ENCODE data around the gene KATNB1.

The KATNB1 gene

DNA sequence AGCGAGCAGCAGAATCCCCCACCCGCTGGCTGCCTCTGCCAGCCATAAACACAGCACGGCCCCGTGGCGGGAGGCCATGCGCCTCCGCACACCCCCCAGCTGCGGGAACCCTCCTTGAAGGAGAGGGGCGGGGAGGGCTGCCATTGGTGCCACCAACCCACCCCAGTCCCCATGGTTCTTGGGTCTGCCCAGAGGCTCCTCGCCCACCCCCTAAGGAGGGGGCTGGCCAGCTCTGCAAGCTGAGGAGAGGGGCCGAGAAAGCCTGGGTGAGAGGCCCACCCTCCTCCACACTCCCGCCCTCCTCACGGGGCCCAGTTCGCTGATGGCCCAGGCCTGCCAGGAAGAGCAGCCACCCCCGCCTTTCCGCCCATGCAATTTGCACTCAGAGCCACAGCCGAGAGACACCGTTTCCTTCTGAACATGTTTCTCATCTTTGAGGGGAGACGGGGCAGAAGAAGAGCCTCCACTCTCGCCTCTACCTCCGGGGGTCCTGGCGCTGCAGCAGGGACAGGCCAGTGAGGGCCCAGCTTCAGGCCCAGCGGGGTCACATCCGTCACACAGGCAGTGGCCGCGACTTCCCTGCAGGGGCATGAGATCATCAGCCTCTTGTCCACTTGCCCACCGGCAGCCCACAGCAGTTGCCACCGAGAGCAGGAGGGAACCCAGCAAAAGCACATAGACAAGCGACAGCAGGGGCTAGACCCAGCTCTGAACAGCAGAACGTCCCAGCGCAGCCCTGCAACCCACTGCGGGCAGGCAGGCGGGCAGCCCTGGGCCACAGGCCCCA, 23.0 kb downstream of the KATNB1 start:
- no peak for DNase-seq

- no peak for DNase-seq
These were observed 23.6 kb downstream of the KATNB1 start for GRCh38 chr16:57759131-57759530.

GRCh38 chr16:57759541-57760356, 24.2 kb downstream of the KATNB1 start:
- DNase-seq = no peak

DNA sequence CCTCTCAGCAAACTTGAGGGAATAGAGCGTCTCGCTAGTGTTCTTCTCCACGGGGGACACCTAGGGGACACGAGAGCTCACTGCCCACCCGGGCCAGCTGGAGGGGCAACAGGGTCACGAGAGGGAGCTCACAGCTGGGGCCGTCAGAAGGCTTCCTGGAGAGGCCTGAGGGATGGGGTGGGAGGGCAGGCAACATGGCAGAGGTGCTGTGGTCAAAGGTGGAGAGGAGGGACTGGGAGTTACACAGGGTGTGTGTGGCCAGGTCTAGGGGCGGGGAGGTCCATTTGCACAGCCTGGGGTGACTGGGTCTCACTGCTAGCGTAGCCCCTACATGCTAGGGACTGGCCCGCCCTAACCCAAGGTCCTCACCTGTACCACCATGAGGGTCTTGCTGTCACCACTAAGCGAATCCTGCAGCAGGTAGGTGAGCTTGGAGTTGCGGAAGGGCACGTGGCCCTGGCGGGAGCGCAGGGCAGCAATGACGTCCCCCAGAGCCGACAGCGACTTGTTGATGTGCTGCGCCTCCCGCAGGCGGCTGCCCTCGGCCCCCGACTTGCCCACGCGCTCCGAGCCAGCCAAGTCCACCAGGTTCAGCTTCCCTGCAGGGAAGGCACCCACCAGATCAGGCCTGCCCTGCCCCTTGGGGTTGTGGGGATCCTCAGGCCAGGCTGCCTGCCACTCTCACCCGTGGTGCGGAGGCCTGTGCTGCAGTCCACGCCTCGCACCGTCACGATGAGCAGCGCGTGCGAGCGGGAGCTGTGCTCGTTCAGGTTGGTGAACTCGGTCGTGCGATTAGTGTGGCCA, 25.0 kb downstream of the KATNB1 start:
- DNase-seq = no peak

DNA sequence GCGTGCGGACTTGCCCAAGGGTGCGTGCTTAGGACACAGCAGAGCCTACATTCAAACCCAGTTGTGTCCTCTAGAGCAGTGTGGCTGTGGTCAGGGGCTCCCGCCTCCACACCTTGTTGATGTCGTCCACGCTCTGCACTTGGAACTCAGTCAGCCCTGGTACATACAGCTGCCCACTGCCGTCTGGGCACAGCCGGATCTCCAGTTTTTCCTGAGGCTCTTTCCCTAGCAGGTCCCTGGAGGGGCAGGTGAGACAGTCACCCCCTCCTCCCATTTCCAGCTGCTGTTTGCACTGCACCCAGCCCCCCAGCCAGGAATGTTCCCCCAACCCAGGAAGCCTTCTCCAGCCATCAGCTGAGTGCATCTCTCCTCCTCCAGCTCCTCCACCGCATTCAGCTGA, 25.7 kb downstream of the KATNB1 start:
- no peak for DNase-seq

DNA sequence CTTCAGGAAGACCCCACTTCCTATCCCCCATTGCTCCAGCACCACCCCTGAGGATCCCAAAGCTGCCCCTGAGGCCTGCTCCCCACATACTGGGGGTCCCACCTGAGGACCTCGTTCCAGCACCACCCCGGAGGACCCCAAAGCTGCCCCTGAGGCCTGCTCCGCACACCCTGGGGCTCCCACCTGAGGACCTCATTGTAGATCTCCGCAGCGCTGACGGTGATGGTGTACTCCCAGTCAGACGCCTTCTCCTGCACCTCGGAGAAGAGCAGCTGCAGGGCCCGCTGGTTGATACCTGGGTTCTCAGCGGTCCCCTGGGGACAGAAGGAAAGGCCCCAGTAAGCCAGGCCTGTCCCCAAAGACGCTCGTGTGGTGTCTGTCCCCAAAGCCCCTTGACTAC, 26.4 kb downstream of the KATNB1 start:
- no peak for DNase-seq

DNA sequence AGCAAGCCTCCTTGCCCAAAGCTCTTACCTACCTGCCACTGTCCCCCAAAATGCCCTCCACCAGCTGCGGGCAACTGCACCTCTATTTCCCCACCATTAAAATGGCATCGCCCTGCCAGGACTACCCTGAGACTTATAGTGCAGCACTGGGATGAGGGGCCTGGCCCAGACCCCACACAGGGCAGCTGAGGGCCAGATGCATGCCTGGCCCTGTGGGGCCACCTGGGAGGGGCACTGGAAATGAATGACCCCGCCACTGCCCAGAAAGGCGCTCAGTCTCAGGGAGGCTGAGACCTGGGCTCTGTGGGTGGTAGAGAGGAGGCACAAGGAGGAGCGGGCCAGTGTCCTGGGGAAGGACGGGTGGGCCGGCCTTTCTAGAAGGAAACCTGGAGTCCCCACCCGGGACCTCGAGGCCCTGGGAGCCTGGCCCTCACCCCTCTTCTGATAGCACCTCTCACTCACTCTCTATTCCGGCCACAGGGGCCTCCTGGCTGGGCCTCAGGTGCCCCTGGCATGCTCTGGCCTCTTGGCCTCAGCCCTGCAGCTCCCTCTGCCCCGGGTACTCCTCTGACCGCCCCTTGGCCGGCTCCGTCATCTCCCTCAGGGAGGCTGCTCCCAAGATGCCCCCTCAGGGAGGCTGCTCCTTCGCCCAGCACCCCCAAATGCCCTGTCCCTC, 26.9 kb downstream of the KATNB1 start:
- DNase-seq = no peak

- no peak for DNase-seq
These were observed 27.9 kb downstream of the KATNB1 start for GRCh38 chr16:57763285-57764005.

DNA sequence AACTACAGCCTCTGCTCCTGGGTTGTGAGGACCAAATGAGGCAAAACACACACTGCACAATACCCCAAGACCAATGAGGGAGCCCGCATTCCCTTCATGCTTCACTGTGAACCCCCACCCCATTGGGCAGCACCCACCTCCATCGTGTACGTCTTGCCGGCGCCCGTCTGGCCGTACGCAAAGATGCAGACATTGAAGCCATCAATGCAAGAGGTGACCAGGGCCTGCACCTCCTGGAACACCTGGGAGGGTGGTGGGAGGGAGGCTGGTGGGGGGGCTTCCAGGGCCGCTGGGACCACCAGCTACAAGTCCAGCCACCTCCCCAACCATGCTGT, 28.4 kb downstream of the KATNB1 start:
- DNase-seq = no peak

DNA sequence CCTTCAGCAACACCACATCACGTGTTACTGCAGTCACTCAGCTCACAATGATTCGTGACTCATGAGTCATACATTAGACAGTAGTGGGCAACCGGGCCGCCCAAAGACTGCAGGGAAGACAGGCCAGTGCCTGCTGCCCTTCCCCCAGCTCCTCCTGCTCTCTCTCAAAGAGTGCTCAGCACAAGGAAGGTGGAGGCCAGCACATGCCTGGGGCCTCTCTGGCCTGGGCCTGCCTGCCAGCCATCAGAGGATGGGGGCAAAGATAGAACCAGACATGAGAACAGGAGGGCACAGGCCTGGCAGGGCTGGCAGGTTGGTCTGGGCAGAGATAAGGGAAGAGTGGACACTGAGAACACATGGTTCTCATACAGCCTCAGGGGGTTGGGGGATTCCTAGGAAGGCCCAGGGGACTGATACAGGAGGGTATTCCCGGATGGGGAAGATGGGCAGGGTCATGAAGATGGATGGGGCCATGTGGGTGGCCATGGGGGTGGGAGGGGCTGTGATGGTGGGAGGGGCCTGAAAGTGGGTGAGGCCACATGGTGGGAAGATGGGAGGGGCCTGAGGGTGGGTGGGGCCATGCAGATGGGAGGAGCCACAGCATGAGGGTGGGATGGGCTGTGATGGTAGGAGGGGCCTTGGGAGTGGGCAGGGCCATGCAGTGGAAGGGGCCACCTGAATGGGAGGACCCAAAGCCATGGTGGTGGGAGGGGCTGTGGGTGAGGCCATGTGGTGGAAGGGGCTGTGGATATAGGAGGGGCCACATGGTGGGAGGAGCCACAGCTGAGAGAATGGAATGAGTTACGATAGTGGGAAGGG, 29.0 kb downstream of the KATNB1 start:
- no peak for DNase-seq

- no peak for DNase-seq
These were observed 29.7 kb downstream of the KATNB1 start for GRCh38 chr16:57765160-57765728.

DNA sequence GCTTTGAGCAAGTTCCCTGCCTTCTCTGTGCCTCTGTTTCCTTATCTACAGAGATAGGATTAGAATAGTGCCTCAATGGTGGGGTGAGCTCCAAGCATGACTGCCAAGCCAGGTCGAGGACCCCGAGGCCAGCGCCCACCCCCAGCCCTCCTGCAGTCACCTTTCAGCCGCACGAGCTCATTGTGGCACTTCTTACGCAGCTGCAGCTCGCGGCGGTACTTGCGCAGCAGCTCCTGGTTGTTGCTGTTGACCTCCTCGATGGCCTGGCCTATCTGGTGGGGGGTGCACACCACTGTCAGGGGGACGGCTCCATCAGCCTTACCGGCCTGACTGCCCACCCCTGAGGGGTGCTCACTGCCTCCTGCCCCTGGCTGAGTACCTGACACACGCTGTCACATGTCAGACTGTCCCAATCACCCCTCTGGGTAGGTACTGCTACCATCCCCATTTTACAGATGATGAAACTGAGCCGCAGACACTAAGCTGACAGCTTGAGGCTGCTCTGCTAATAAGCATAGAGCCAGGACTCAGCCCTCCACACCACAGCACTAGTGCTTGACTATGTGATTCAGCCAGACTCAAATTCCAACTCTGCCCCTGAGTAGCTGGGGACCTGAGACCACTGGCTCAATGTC, 31.3 kb downstream of the KATNB1 start:
- no peak for DNase-seq

GRCh38 chr16:57769541-57770145, 34.1 kb downstream of the KATNB1 start:
- DNase-seq = no peak

- DNase-seq = no peak
These were observed 34.8 kb downstream of the KATNB1 start for GRCh38 chr16:57770361-57770760.

DNA sequence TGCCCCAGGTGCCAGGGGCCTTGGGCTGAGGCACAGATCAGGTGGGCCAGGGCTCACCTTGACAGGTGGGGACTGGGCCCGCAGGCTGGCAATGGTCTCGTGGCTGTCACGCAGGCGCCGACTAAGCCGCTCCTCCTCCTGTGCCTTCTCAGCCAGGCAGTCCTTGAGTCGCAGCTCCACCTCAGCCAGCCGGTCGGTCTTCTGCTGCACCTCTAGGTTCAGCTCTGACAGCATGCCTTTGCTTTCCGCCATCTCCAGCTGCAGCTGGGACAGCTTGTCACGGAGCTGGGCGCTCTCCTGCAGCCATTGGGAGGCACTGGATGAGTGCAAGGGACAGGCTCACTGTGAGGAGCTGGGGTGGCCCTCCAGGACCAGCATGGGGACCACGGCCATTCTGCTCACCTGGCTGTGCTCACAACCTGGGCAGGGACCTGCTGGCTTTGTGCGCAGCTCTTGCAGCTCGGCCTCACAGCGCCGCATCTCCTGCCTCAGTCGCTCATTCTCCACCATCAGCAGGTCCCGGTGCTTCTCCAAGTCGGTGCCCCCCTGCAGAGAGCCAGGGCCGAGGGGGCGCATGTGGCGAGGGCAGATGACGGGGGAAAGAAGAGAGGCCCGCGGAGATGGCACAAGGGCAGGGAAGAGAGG, 35.7 kb downstream of the KATNB1 start:
- DNase-seq = no peak

GRCh38 chr16:57773019-57773418, 37.4 kb downstream of the KATNB1 start:
- no peak for DNase-seq

DNA sequence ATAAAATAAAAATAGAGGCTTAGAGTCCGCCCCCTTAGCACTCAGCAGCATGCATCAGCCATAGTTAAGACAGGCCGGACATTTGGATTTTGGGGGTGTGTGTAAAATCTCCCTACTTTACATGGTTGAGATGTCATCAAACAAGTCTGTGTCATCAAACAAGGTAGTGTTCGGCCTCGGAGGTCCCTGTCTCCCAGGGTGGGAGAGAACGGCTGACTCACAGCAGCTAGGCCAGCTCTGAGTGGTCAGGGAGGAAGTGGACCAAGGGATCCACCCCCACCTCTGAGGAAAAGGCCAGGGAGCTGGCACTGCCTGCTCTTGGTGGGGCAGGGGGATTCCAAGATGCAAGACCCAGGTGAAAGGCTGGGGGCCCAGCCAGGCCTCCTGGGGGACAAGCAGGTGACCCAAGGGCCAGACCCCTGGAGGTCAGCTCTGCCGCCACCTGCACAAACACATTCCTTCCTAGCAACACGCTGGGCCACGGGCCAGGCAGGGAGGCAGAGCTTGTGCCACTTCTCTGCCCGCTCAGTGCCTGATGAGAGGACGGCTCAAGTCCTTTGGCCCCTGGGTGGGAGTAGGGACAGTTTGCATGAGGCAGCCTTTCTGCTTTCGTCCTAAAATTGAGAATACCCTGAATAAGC, 38.2 kb downstream of the KATNB1 start:
- no peak for DNase-seq

- no peak for DNase-seq
These were observed 39.2 kb downstream of the KATNB1 start for GRCh38 chr16:57774705-57775285.
